ENCODE results near the gene CHRNA7. TPM values are rescaled to one million over a fixed set of nuclear protein-coding genes. Genes with fewer than 3 reads are reported as not detected.
A peak's percentile ranks its signal among the peaks of the same experiment; 100 is the strongest.

Gene CHRNA7
- total and polyA plus RNA-seq, 5 donors from 2014 or later = 1.3 to 3.8 (median 1.4) TPM; not detected in 1

GRCh38 chr15:32104061-32104995 is 74.0 kb downstream of the CHRNA7 start:
- Histone ChIP-seq H3K9me3 (ENCODE audit: control insufficient read depth in 2 of 2, low read length in 2 of 2) (no peaks in the 10 kb centered on the region), H3K36me3 (ENCODE audit: control insufficient read depth, insufficient read depth, low read length) (no peaks in the 10 kb centered on the region), H3K4me3 (ENCODE audit: low read depth, low read length) (no peak overlapping the region), H3K4me1 (ENCODE audit: control insufficient read depth, insufficient read depth, low read length, poor library complexity, severe bottlenecking) (no peaks in the 10 kb centered on the region), H3K27me3 (ENCODE audit: control insufficient read depth, insufficient read depth, low read length) (no peaks in the 10 kb centered on the region), H3K27ac (ENCODE audit: insufficient read depth, low read length, poor library complexity, severe bottlenecking) (no peak overlapping the region)
- H3K27ac Mint-ChIP-seq = peak overlapping the region in 1 of 3 donors; percentile 54
- peaks cover 0 to 2% (median 0%) of the 10 kb centered on the region in 7 donors for H3K9me3 Mint-ChIP-seq
- no peak overlapping the region for H3K4me3 Mint-ChIP-seq
- no peaks in the 10 kb centered on the region for H3K36me3 Mint-ChIP-seq
- peaks cover 0 to 5% (median 0%) of the 10 kb centered on the region in 4 donors for H3K4me1 Mint-ChIP-seq
- DNase-seq = peak in 1 of 3 donors; percentile 4
- no peak for ATAC-seq (ENCODE audit: low read depth in 2 of 2)
- H3K27me3 Mint-ChIP-seq = peaks cover 20% of the 10 kb centered on the region

GRCh38 chr15:32105258-32106241 is 75.2 kb downstream of the CHRNA7 start:
- Mint-ChIP-seq H3K9me3 (peaks cover 0 to 2% (median 0%) of the 10 kb centered on the region in 7 donors), H3K4me3 (no peak overlapping the region), H3K4me1 (peaks cover 0 to 5% (median 0%) of the 10 kb centered on the region in 4 donors), H3K27ac (peak overlapping the region in 1 of 3 donors; percentile 93), H3K27me3 (peaks cover 20% of the 10 kb centered on the region), H3K36me3 (no peaks in the 10 kb centered on the region)
- Histone ChIP-seq H3K27ac (ENCODE audit: insufficient read depth, low read length, poor library complexity, severe bottlenecking) (no peak overlapping the region), H3K27me3 (ENCODE audit: control insufficient read depth, insufficient read depth, low read length) (no peaks in the 10 kb centered on the region), H3K4me1 (ENCODE audit: control insufficient read depth, insufficient read depth, low read length, poor library complexity, severe bottlenecking) (no peaks in the 10 kb centered on the region), H3K4me3 (ENCODE audit: low read depth, low read length) (no peak overlapping the region), H3K9me3 (ENCODE audit: control insufficient read depth in 2 of 2, low read length in 2 of 2) (no peaks in the 10 kb centered on the region), H3K36me3 (ENCODE audit: control insufficient read depth, insufficient read depth, low read length) (no peaks in the 10 kb centered on the region)
- ATAC-seq (ENCODE audit: low read depth in 2 of 2) (no peak), DNase-seq (no peak)

GRCh38 chr15:32106401-32107381 is 76.4 kb downstream of the CHRNA7 start:
- peaks cover 0 to 2% (median 0%) of the 10 kb centered on the region in 7 donors for H3K9me3 Mint-ChIP-seq
- Histone ChIP-seq H3K9me3 (ENCODE audit: control insufficient read depth in 2 of 2, low read length in 2 of 2) (no peaks in the 10 kb centered on the region), H3K27ac (ENCODE audit: insufficient read depth, low read length, poor library complexity, severe bottlenecking) (no peak overlapping the region), H3K4me1 (ENCODE audit: control insufficient read depth, insufficient read depth, low read length, poor library complexity, severe bottlenecking) (no peaks in the 10 kb centered on the region), H3K4me3 (ENCODE audit: low read depth, low read length) (no peak overlapping the region), H3K27me3 (ENCODE audit: control insufficient read depth, insufficient read depth, low read length) (no peaks in the 10 kb centered on the region), H3K36me3 (ENCODE audit: control insufficient read depth, insufficient read depth, low read length) (no peaks in the 10 kb centered on the region)
- H3K27ac Mint-ChIP-seq = no peak overlapping the region
- no peak overlapping the region for H3K4me3 Mint-ChIP-seq
- no peak for DNase-seq
- ATAC-seq (ENCODE audit: low read depth in 2 of 2) = no peak
- no peaks in the 10 kb centered on the region for H3K36me3 Mint-ChIP-seq
- peaks cover 0 to 5% (median 0%) of the 10 kb centered on the region in 4 donors for H3K4me1 Mint-ChIP-seq
- peaks cover 20% of the 10 kb centered on the region for H3K27me3 Mint-ChIP-seq

- Histone ChIP-seq H3K36me3 (ENCODE audit: control insufficient read depth, insufficient read depth, low read length) (no peaks in the 10 kb centered on the region), H3K27ac (ENCODE audit: insufficient read depth, low read length, poor library complexity, severe bottlenecking) (no peak overlapping the region), H3K27me3 (ENCODE audit: control insufficient read depth, insufficient read depth, low read length) (no peaks in the 10 kb centered on the region), H3K4me3 (ENCODE audit: low read depth, low read length) (no peak overlapping the region), H3K4me1 (ENCODE audit: control insufficient read depth, insufficient read depth, low read length, poor library complexity, severe bottlenecking) (no peaks in the 10 kb centered on the region), H3K9me3 (ENCODE audit: control insufficient read depth in 2 of 2, low read length in 2 of 2) (no peaks in the 10 kb centered on the region)
- Mint-ChIP-seq H3K36me3 (no peaks in the 10 kb centered on the region), H3K4me1 (peaks cover 0 to 5% (median 0%) of the 10 kb centered on the region in 4 donors), H3K9me3 (peaks cover 0 to 2% (median 0%) of the 10 kb centered on the region in 7 donors), H3K27me3 (peaks cover 16% of the 10 kb centered on the region), H3K27ac (no peak overlapping the region), H3K4me3 (no peak overlapping the region)
- ATAC-seq (ENCODE audit: low read depth in 2 of 2) (no peak), DNase-seq (no peak)
Measured at GRCh38 chr15:32107477-32108080, 77.3 kb downstream of the CHRNA7 start.

- H3K4me3 Mint-ChIP-seq = no peak overlapping the region
- ATAC-seq (ENCODE audit: low read depth in 2 of 2) (no peak), DNase-seq (no peak)
- H3K36me3 Mint-ChIP-seq = no peaks in the 10 kb centered on the region
- peaks cover 16% of the 10 kb centered on the region for H3K27me3 Mint-ChIP-seq
- peaks cover 0 to 2% (median 0%) of the 10 kb centered on the region in 7 donors for H3K9me3 Mint-ChIP-seq
- Histone ChIP-seq H3K4me1 (ENCODE audit: control insufficient read depth, insufficient read depth, low read length, poor library complexity, severe bottlenecking) (no peaks in the 10 kb centered on the region), H3K9me3 (ENCODE audit: control insufficient read depth in 2 of 2, low read length in 2 of 2) (no peaks in the 10 kb centered on the region), H3K27me3 (ENCODE audit: control insufficient read depth, insufficient read depth, low read length) (no peaks in the 10 kb centered on the region), H3K27ac (ENCODE audit: insufficient read depth, low read length, poor library complexity, severe bottlenecking) (no peak overlapping the region), H3K36me3 (ENCODE audit: control insufficient read depth, insufficient read depth, low read length) (no peaks in the 10 kb centered on the region), H3K4me3 (ENCODE audit: low read depth, low read length) (no peak overlapping the region)
- H3K4me1 Mint-ChIP-seq = peaks cover 0 to 5% (median 0%) of the 10 kb centered on the region in 4 donors
- H3K27ac Mint-ChIP-seq = no peak overlapping the region
Measured at GRCh38 chr15:32108661-32109060, 78.3 kb downstream of the CHRNA7 start.

- Mint-ChIP-seq H3K4me3 (no peak overlapping the region), H3K9me3 (no peaks in the 10 kb centered on the region), H3K27me3 (no peaks in the 10 kb centered on the region), H3K4me1 (no peaks in the 10 kb centered on the region), H3K36me3 (no peaks in the 10 kb centered on the region), H3K27ac (no peak overlapping the region)
- no peaks in the 10 kb centered on the region for H3K4me1 ChIP-seq (ENCODE audit: control insufficient read depth, insufficient read depth, low read length, poor library complexity, severe bottlenecking)
- no peaks in the 10 kb centered on the region for H3K9me3 ChIP-seq (ENCODE audit: control insufficient read depth in 2 of 2, low read length in 2 of 2)
- no peaks in the 10 kb centered on the region for H3K36me3 ChIP-seq (ENCODE audit: control insufficient read depth, insufficient read depth, low read length)
- H3K27me3 ChIP-seq (ENCODE audit: control insufficient read depth, insufficient read depth, low read length) = no peaks in the 10 kb centered on the region
- ATAC-seq (ENCODE audit: low read depth in 2 of 2) (no peak), DNase-seq (no peak)
- H3K4me3 ChIP-seq (ENCODE audit: low read depth, low read length) = no peak overlapping the region
- H3K27ac ChIP-seq (ENCODE audit: insufficient read depth, low read length, poor library complexity, severe bottlenecking) = no peak overlapping the region
Measured at GRCh38 chr15:32112101-32112500, 81.8 kb downstream of the CHRNA7 start.

Data from CD4-positive, CD25-positive, alpha-beta regulatory T cell (primary cell).